ENCODE data around the gene SPECC1.

Gene SPECC1

DNA sequence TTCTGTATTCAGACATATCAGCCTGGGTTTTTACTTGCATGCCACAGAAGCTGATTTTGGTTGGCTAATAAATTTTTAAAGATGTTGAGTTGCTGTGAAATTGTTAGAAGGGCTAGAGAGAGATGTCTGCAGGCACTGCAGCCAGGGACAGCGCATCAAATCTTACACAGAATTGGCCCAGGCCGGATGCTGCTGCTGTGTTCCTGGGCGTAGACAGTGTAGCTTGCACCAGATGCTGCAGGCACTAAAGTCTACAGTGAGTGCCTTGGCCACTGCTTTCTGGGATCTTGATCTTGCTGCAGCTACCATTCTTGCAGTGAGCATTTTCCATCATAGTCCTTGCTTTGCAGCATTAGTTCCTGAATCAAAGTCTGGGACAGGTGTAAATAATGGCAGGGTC is 169.9 kb downstream of the SPECC1 start:
- Histone ChIP-seq H3K4me3 (ENCODE audit: low read length) (no peak overlapping the region), H3K9me2 (replicated peaks; ENCODE audit: control insufficient read depth, low read length) (no peaks in the 10 kb centered on the region), H3F3A (ENCODE audit: control insufficient read depth, insufficient read depth) (no peaks in the 10 kb centered on the region), H3K9me3 (ENCODE audit: control insufficient read depth, insufficient read depth, low read length) (no peaks in the 10 kb centered on the region), H3K36me3 (ENCODE audit: control insufficient read depth, low read length) (no peaks in the 10 kb centered on the region), H3K27me3 (ENCODE audit: control insufficient read depth, low read length) (peaks cover 20% of the 10 kb centered on the region), H3K79me2 (ENCODE audit: control insufficient read depth, low read length) (no peaks in the 10 kb centered on the region), H3K4me2 (ENCODE audit: low read length) (no peak overlapping the region), H4K20me1 (ENCODE audit: control insufficient read depth, insufficient read depth, low read depth, low read length) (no peaks in the 10 kb centered on the region), H3K4me1 (ENCODE audit: control insufficient read depth, low read length) (no peaks in the 10 kb centered on the region), H3K27ac (ENCODE audit: low read depth, low read length) (no peak overlapping the region)
- TF ChIP-seq, protein P1, sequence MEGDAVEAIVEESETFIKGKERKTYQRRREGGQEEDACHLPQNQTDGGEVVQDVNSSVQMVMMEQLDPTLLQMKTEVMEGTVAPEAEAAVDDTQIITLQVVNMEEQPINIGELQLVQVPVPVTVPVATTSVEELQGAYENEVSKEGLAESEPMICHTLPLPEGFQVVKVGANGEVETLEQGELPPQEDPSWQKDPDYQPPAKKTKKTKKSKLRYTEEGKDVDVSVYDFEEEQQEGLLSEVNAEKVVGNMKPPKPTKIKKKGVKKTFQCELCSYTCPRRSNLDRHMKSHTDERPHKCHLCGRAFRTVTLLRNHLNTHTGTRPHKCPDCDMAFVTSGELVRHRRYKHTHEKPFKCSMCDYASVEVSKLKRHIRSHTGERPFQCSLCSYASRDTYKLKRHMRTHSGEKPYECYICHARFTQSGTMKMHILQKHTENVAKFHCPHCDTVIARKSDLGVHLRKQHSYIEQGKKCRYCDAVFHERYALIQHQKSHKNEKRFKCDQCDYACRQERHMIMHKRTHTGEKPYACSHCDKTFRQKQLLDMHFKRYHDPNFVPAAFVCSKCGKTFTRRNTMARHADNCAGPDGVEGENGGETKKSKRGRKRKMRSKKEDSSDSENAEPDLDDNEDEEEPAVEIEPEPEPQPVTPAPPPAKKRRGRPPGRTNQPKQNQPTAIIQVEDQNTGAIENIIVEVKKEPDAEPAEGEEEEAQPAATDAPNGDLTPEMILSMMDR (IDR thresholded peaks at IDR 0.05; ENCODE audit: low read depth, low read length, poor library complexity, severe bottlenecking): no peak
- no peak for TF ChIP-seq EZH2phosphoT487 (IDR thresholded peaks at IDR 0.05; ENCODE audit: borderline replicate concordance, low read length)

DNA sequence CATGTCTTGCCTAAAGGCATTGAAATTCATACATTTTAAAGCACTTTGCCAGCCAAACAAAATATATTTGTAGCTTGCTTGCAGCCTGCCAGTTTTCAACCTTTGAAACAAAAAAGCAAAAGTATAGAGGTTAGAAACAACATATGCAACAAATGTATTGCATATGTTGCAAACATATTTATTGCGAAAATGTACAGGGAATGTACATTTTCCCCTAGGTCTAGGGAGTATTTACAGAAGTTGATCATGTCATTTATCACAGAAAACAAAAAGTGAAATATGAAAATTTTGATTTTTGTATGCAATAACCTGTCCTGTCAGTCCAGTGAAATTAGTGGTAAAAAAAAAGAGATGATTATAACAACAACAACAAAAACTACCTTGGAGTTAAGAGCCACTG is 171.5 kb downstream of the SPECC1 start:
- H3K27ac ChIP-seq (ENCODE audit: low read depth, low read length): no peak overlapping the region
- H3K4me3 ChIP-seq (ENCODE audit: low read length): no peak overlapping the region
- no peaks in the 10 kb centered on the region for H3K4me1 ChIP-seq (ENCODE audit: control insufficient read depth, low read length)
- H3K4me2 ChIP-seq (ENCODE audit: low read length): no peak overlapping the region
- H3K79me2 ChIP-seq (ENCODE audit: control insufficient read depth, low read length): no peaks in the 10 kb centered on the region
- H3K9me3 ChIP-seq (ENCODE audit: control insufficient read depth, insufficient read depth, low read length): no peaks in the 10 kb centered on the region
- H3K9me2 ChIP-seq (replicated peaks; ENCODE audit: control insufficient read depth, low read length): no peaks in the 10 kb centered on the region
- no peak for TF ChIP-seq EZH2phosphoT487 (IDR thresholded peaks at IDR 0.05; ENCODE audit: borderline replicate concordance, low read length)
- TF ChIP-seq, protein P1 (IDR thresholded peaks at IDR 0.05; ENCODE audit: low read depth, low read length, poor library complexity, severe bottlenecking): no peak
- no peaks in the 10 kb centered on the region for H3F3A ChIP-seq (ENCODE audit: control insufficient read depth, insufficient read depth)
- peaks cover 20% of the 10 kb centered on the region for H3K27me3 ChIP-seq (ENCODE audit: control insufficient read depth, low read length)
- H3K36me3 ChIP-seq (ENCODE audit: control insufficient read depth, low read length): no peaks in the 10 kb centered on the region
- no peaks in the 10 kb centered on the region for H4K20me1 ChIP-seq (ENCODE audit: control insufficient read depth, insufficient read depth, low read depth, low read length)

DNA sequence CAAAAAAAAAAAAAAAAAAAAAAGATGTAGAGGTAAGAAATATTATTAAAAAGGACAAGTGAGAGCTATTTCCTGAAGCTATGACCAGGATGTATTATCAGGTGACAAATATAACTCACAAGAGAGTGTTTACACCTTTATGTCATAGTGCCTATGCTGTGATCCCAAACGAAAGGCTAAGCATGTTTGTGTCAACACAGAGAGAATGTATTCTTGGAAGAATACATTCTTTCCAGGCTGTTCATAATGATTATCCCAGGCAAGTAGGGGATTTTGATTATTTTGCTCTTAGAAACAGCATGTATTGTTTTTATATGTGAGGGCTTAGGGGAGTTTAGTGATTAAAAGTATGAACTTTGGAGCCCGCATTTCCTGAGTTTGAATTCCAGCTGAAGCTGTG is 175.0 kb downstream of the SPECC1 start:
- H3K4me3 ChIP-seq (ENCODE audit: low read length): no peak overlapping the region
- no peaks in the 10 kb centered on the region for H3F3A ChIP-seq (ENCODE audit: control insufficient read depth, insufficient read depth)
- no peak for TF ChIP-seq EZH2phosphoT487 (IDR thresholded peaks at IDR 0.05; ENCODE audit: borderline replicate concordance, low read length)
- TF ChIP-seq, protein P1 (IDR thresholded peaks at IDR 0.05; ENCODE audit: low read depth, low read length, poor library complexity, severe bottlenecking): no peak
- peaks cover 9% of the 10 kb centered on the region for H3K27me3 ChIP-seq (ENCODE audit: control insufficient read depth, low read length)
- H3K9me2 ChIP-seq (replicated peaks; ENCODE audit: control insufficient read depth, low read length): no peaks in the 10 kb centered on the region
- no peaks in the 10 kb centered on the region for H3K36me3 ChIP-seq (ENCODE audit: control insufficient read depth, low read length)
- H3K9me3 ChIP-seq (ENCODE audit: control insufficient read depth, insufficient read depth, low read length): no peaks in the 10 kb centered on the region
- H3K27ac ChIP-seq (ENCODE audit: low read depth, low read length): no peak overlapping the region
- H4K20me1 ChIP-seq (ENCODE audit: control insufficient read depth, insufficient read depth, low read depth, low read length): no peaks in the 10 kb centered on the region
- H3K4me1 ChIP-seq (ENCODE audit: control insufficient read depth, low read length): no peaks in the 10 kb centered on the region
- H3K79me2 ChIP-seq (ENCODE audit: control insufficient read depth, low read length): no peaks in the 10 kb centered on the region
- no peak overlapping the region for H3K4me2 ChIP-seq (ENCODE audit: low read length)
